Measurements from ENCODE around the gene KLK3. TPM values are rescaled to one million over a fixed set of nuclear protein-coding genes. Genes with fewer than 3 reads are reported as not detected.

Gene KLK3
- total RNA-seq, 3 donors from 2014 or later (not counting 1 experiment from before 2014, with no cell fraction given): not detected

DNA sequence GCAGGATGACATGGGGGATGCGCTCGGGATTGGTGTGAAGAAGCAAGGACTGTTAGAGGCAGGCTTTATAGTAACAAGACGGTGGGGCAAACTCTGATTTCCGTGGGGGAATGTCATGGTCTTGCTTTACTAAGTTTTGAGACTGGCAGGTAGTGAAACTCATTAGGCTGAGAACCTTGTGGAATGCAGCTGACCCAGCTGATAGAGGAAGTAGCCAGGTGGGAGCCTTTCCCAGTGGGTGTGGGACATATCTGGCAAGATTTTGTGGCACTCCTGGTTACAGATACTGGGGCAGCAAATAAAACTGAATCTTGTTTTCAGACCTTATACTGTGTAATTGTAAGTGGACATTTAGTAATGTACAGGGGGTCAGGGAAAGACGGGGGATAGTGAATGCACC, 25.5 kb downstream of the KLK3 start:
- Histone ChIP-seq H3K9me3 (ENCODE audit: control insufficient read depth, insufficient read depth, low read length) (no peaks in the 10 kb centered on the region), H3K27me3 (ENCODE audit: control insufficient read depth, insufficient read depth, low read length) (peaks cover 3% of the 10 kb centered on the region), H3K4me1 (ENCODE audit: control insufficient read depth, insufficient read depth, low read length) (no peaks in the 10 kb centered on the region), H3K36me3 (ENCODE audit: control insufficient read depth, insufficient read depth, low read length) (no peaks in the 10 kb centered on the region), H3K4me3 (ENCODE audit: low read length) (no peak overlapping the region), H3K27ac (ENCODE audit: low read length) (no peak overlapping the region)
- WGBS (ENCODE audit: insufficient coverage): 79% methylated on average over 5 of the region's 5 CpGs
- Mint-ChIP-seq H3K4me3 (no peak overlapping the region), H3K4me1 (no peaks in the 10 kb centered on the region), H3K27ac (no peak overlapping the region), H3K36me3 (no peaks in the 10 kb centered on the region), H3K9me3 (no peaks in the 10 kb centered on the region), H3K27me3 (ENCODE audit: low read depth in 2 of 2) (peaks cover 10 to 23% of the 10 kb centered on the region in 2 donors)
- no peak for ATAC-seq
- DNase-seq: no peak
- intact Hi-C loops (cut with micrococcal nuclease): no loop called here
- TF ChIP-seq, protein P1, sequence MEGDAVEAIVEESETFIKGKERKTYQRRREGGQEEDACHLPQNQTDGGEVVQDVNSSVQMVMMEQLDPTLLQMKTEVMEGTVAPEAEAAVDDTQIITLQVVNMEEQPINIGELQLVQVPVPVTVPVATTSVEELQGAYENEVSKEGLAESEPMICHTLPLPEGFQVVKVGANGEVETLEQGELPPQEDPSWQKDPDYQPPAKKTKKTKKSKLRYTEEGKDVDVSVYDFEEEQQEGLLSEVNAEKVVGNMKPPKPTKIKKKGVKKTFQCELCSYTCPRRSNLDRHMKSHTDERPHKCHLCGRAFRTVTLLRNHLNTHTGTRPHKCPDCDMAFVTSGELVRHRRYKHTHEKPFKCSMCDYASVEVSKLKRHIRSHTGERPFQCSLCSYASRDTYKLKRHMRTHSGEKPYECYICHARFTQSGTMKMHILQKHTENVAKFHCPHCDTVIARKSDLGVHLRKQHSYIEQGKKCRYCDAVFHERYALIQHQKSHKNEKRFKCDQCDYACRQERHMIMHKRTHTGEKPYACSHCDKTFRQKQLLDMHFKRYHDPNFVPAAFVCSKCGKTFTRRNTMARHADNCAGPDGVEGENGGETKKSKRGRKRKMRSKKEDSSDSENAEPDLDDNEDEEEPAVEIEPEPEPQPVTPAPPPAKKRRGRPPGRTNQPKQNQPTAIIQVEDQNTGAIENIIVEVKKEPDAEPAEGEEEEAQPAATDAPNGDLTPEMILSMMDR (IDR thresholded peaks at IDR 0.05): no peak

DNA sequence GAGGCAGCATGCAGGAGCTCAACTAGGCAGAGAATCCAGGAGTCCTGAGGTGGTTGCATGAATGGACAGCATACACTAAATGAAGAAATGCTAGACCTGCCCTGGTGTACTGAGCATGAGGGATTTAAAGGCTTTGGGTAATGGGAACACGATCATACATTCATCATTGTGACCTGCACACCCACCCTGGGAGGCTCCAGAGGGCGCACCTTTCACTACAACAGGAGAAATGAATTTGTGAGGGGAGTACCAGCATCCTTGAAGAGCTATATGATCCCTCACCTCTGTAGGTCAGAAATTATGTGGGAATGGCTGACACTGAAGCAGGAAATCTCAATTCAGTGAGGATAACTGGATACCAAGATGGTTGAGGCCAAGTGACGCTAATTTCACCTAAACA, 27.5 kb downstream of the KLK3 start:
- intact Hi-C loops (cut with micrococcal nuclease): no loop called here
- Mint-ChIP-seq H3K27me3 (ENCODE audit: low read depth in 2 of 2) (peaks cover 17 to 33% of the 10 kb centered on the region in 2 donors), H3K9me3 (no peaks in the 10 kb centered on the region)

DNA sequence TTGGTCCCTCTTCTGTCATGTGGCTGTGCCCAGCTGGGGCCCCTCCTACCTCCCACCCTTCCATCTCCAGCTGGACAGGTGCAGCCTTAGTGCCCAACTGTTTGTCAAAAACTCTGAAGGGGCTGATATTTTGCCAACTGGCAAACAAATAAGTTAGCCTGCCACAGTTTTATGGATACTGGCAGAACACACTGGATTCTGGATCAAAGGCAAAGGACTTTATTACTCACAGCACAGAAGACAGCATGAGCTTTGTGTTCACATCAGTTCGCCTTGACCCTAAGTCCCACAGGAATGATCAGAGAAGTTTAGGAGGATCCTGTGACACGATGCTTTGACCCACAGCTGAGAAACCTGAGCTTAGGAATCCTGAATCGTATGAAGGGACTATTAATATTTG, 34.9 kb downstream of the KLK3 start:
- Histone ChIP-seq H3K9me3 (ENCODE audit: control insufficient read depth, insufficient read depth, low read length) (peaks cover 3% of the 10 kb centered on the region), H3K27ac (ENCODE audit: low read length) (no peak overlapping the region), H3K36me3 (ENCODE audit: control insufficient read depth, insufficient read depth, low read length) (no peaks in the 10 kb centered on the region), H3K4me3 (ENCODE audit: low read length) (no peak overlapping the region), H3K27me3 (ENCODE audit: control insufficient read depth, insufficient read depth, low read length) (no peaks in the 10 kb centered on the region), H3K4me1 (ENCODE audit: control insufficient read depth, insufficient read depth, low read length) (no peaks in the 10 kb centered on the region)
- H3K4me3 Mint-ChIP-seq: no peak overlapping the region
- no peaks in the 10 kb centered on the region for H3K9me3 Mint-ChIP-seq
- H3K4me1 Mint-ChIP-seq: no peaks in the 10 kb centered on the region
- DNase-seq (no peak), ATAC-seq (no peak)
- WGBS (ENCODE audit: insufficient coverage): 65% methylated on average over 3 of the region's 3 CpGs
- no peaks in the 10 kb centered on the region for H3K36me3 Mint-ChIP-seq
- TF ChIP-seq, protein P1 (IDR thresholded peaks at IDR 0.05): no peak
- intact Hi-C loops (cut with micrococcal nuclease): no loop called here
- H3K27me3 Mint-ChIP-seq (ENCODE audit: low read depth in 2 of 2): peaks cover 16% of the 10 kb centered on the region in 2 donors
- H3K27ac Mint-ChIP-seq: no peak overlapping the region

More for the DNA sequence above, 27.5 kb downstream of the KLK3 start:
- Histone ChIP-seq H3K27me3 (ENCODE audit: control insufficient read depth, insufficient read depth, low read length) (peaks cover 3% of the 10 kb centered on the region), H3K27ac (ENCODE audit: low read length) (no peak overlapping the region), H3K36me3 (ENCODE audit: control insufficient read depth, insufficient read depth, low read length) (no peaks in the 10 kb centered on the region), H3K9me3 (ENCODE audit: control insufficient read depth, insufficient read depth, low read length) (no peaks in the 10 kb centered on the region), H3K4me1 (ENCODE audit: control insufficient read depth, insufficient read depth, low read length) (no peaks in the 10 kb centered on the region), H3K4me3 (ENCODE audit: low read length) (no peak overlapping the region)
- WGBS (ENCODE audit: insufficient coverage): 80% methylated on average over 3 of the region's 3 CpGs
- ATAC-seq: no peak
- TF ChIP-seq, protein P1 (IDR thresholded peaks at IDR 0.05): no peak
- DNase-seq: no peak
- Mint-ChIP-seq H3K36me3 (no peaks in the 10 kb centered on the region), H3K4me1 (no peaks in the 10 kb centered on the region), H3K4me3 (no peak overlapping the region), H3K27ac (no peak overlapping the region)

Measured in natural killer cell (primary cell).